Neural cell (in vitro differentiated cells): ENCODE data around the gene LEMD2.

Source experiments
- CTCF ChIP-seq: fragments of 450-650 bp; IDR thresholded peaks from 2 replicates; pipeline ENCODE4 v1.5.1; 2014; ENCODE audit warnings: antibody characterized with exemption, mild to moderate bottlenecking, moderate library complexity; ENCODE audit not compliant: poor library complexity, severe bottlenecking
- MXI1 ChIP-seq: fragments of 450-650 bp; conservative IDR thresholded peaks from 2 replicates; pipeline ENCODE4 v1.6.1; 2014; ENCODE audit warnings: antibody characterized with exemption, mild to moderate bottlenecking; ENCODE audit not compliant: poor library complexity, severe bottlenecking
- REST ChIP-seq: IDR thresholded peaks from 2 replicates; pipeline ENCODE4 v1.6.1; 2012; ENCODE audit warnings: borderline replicate concordance

- TF ChIP-seq CTCF (no peak), REST (no peak), MXI1 (no peak)
Measured at GRCh38 chr6:33822575-33823395, 33.9 kb upstream of the LEMD2 start.
